Stomach smooth muscle (tissue), 2 donors: ENCODE results near the gene MOB1A.

Experiments used
- H3K27ac ChIP-seq: one replicate; pipeline ENCODE4 v1.7.0; 2013; ENCODE audit warnings: mild to moderate bottlenecking, low read length, inconsistent platforms
- H3K27me3 ChIP-seq, 2 donors: one replicate each; pipeline ENCODE4 v1.7.0; 2013; ENCODE audit warnings: low read length in 2 of 2; ENCODE audit not compliant: insufficient read depth in 2 of 2, control insufficient read depth in 1 of 2
- H3K36me3 ChIP-seq, 2 donors: one replicate each; pipeline ENCODE4 v1.7.0; 2013; ENCODE audit warnings: low read length in 2 of 2; ENCODE audit not compliant: control insufficient read depth in 2 of 2, insufficient read depth in 2 of 2
- H3K4me1 ChIP-seq: one replicate; pipeline ENCODE4 v1.7.0; 2013; ENCODE audit warnings: low read length; ENCODE audit not compliant: control insufficient read depth, insufficient read depth
- H3K4me3 ChIP-seq, 2 donors: one replicate each; pipeline ENCODE4 v1.7.0; 2013; ENCODE audit warnings: low read length in 2 of 2
- H3K9ac ChIP-seq, 2 donors: one replicate each; pipeline ENCODE4 v1.7.0; 2013; ENCODE audit warnings: low read length in 2 of 2, mild to moderate bottlenecking in 1 of 2
- H3K9me3 ChIP-seq, 2 donors: one replicate each; pipeline ENCODE4 v1.7.0; 2013; ENCODE audit warnings: low read length in 2 of 2; ENCODE audit not compliant: control insufficient read depth in 2 of 2
- donor health status: healthy.
- donor health status: Pancreatic carcinoma.

Gene MOB1A

GRCh38 chr2:74148457-74149246, 30.0 kb downstream of the MOB1A start:
- Histone ChIP-seq H3K27ac (peak overlapping the region; percentile 37), H3K9me3 (no peaks in the 10 kb centered on the region), H3K4me1 (peaks cover 23% of the 10 kb centered on the region), H3K9ac (peak overlapping the region; percentile 76 to 89), H3K4me3 (peak overlapping the region; percentile 78 to 93), H3K36me3 (peaks cover 2 to 12% of the 10 kb centered on the region in 2 donors), H3K27me3 (no peaks in the 10 kb centered on the region)

- peak within 1 kb of the TSS; percentile 78 to 93 for H3K4me3 ChIP-seq
- peaks cover 2 to 6% of the 10 kb centered on the region in 2 donors for H3K36me3 ChIP-seq
- H3K27ac ChIP-seq, result peak within 1 kb of the TSS; percentile 41
- no peaks in the 10 kb centered on the region for H3K9me3 ChIP-seq
- peaks cover 23% of the 10 kb centered on the region for H3K4me1 ChIP-seq
- H3K27me3 ChIP-seq, result no peaks in the 10 kb centered on the region
- peak within 1 kb of the TSS; percentile 86 to 89 for H3K9ac ChIP-seq
Measured at GRCh38 chr2:74147727-74148456, 30.8 kb downstream of the MOB1A start, which contains the start of gene BOLA3. TSS of gene BOLA3 (minus strand) at chr2:74147912. CDS start at chr2:74147874, 38 bp downstream.

GRCh38 chr2:74146929-74147726, 31.6 kb downstream of the MOB1A start:
- Histone ChIP-seq H3K9ac (peak overlapping the region; percentile 86 to 89), H3K36me3 (peaks cover 5 to 7% of the 10 kb centered on the region in 2 donors), H3K9me3 (no peaks in the 10 kb centered on the region), H3K27me3 (no peaks in the 10 kb centered on the region), H3K4me3 (peak overlapping the region; percentile 74 to 93), H3K4me1 (peaks cover 23% of the 10 kb centered on the region), H3K27ac (peak overlapping the region; percentile 41)

GRCh38 chr2:74142340-74142739, 36.3 kb downstream of the MOB1A start:
- peaks cover 12 to 21% of the 10 kb centered on the region in 2 donors for H3K36me3 ChIP-seq
- no peaks in the 10 kb centered on the region for H3K27me3 ChIP-seq
- no peak overlapping the region for H3K27ac ChIP-seq
- H3K4me3 ChIP-seq, result no peak overlapping the region
- H3K9me3 ChIP-seq, result no peaks in the 10 kb centered on the region
- H3K9ac ChIP-seq, result no peak overlapping the region
- H3K4me1 ChIP-seq, result peaks cover 13% of the 10 kb centered on the region

GRCh38 chr2:74138600-74139323, 39.9 kb downstream of the MOB1A start:
- no peaks in the 10 kb centered on the region for H3K27me3 ChIP-seq
- H3K4me1 ChIP-seq, result no peaks in the 10 kb centered on the region
- H3K27ac ChIP-seq, result no peak overlapping the region
- H3K36me3 ChIP-seq, result peaks cover 9 to 27% of the 10 kb centered on the region in 2 donors
- no peak overlapping the region for H3K4me3 ChIP-seq
- H3K9me3 ChIP-seq, result no peaks in the 10 kb centered on the region
- no peak overlapping the region for H3K9ac ChIP-seq

- H3K36me3 ChIP-seq, result peaks cover 9 to 29% of the 10 kb centered on the region in 2 donors
- H3K9me3 ChIP-seq, result peaks cover 0 to 2% of the 10 kb centered on the region in 2 donors
- H3K27me3 ChIP-seq, result no peaks in the 10 kb centered on the region
- H3K4me3 ChIP-seq, result no peak overlapping the region
- H3K4me1 ChIP-seq, result no peaks in the 10 kb centered on the region
- H3K9ac ChIP-seq, result no peak overlapping the region
- H3K27ac ChIP-seq, result no peak overlapping the region
Measured at GRCh38 chr2:74137651-74138599, 40.8 kb downstream of the MOB1A start.

GRCh38 chr2:74131901-74132300, 46.8 kb downstream of the MOB1A start:
- Histone ChIP-seq H3K9ac (no peak overlapping the region), H3K27ac (no peak overlapping the region), H3K36me3 (peaks cover 0 to 10% of the 10 kb centered on the region in 2 donors), H3K4me3 (no peak overlapping the region), H3K27me3 (peaks cover 8 to 13% of the 10 kb centered on the region in 2 donors), H3K4me1 (no peaks in the 10 kb centered on the region), H3K9me3 (peaks cover 0 to 2% of the 10 kb centered on the region in 2 donors)

GRCh38 chr2:74130211-74130995, 48.3 kb downstream of the MOB1A start:
- H3K9me3 ChIP-seq, result peaks cover 0 to 2% of the 10 kb centered on the region in 2 donors
- H3K4me3 ChIP-seq, result no peak overlapping the region
- H3K4me1 ChIP-seq, result no peaks in the 10 kb centered on the region

GRCh38 chr2:74128206-74128605, 50.5 kb downstream of the MOB1A start:
- Histone ChIP-seq H3K9ac (no peak overlapping the region), H3K4me3 (no peak overlapping the region), H3K27ac (no peak overlapping the region), H3K4me1 (no peaks in the 10 kb centered on the region), H3K9me3 (no peaks in the 10 kb centered on the region), H3K27me3 (peaks cover 8 to 13% of the 10 kb centered on the region in 2 donors), H3K36me3 (peaks cover 0 to under 1% of the 10 kb centered on the region in 2 donors)

More at GRCh38 chr2:74130211-74130995, 48.3 kb downstream of the MOB1A start:
- Histone ChIP-seq H3K9ac (no peak overlapping the region), H3K27ac (no peak overlapping the region), H3K36me3 (peaks cover 0 to 10% of the 10 kb centered on the region in 2 donors), H3K27me3 (peaks cover 8 to 13% of the 10 kb centered on the region in 2 donors)
